HG03354 (cell line): Measurements from ENCODE around the gene ACVR2A.

Experiments used
- ATAC-seq: cut with Tn5 transposase; IDR thresholded peaks from one replicate; pipeline ENCODE4 v1.9.1; 2021; ENCODE audit warnings: mild to moderate bottlenecking; ENCODE audit not compliant: unreplicated experiment, poor library complexity, severe bottlenecking

The ACVR2A gene

GRCh38 chr2:147913701-147914480, 69.1 kb downstream of the ACVR2A start:
- no peak for ATAC-seq

GRCh38 chr2:147916067-147916466, 71.2 kb downstream of the ACVR2A start:
- ATAC-seq, result no peak

- no peak for ATAC-seq
These were observed 71.9 kb downstream of the ACVR2A start for GRCh38 chr2:147916723-147917122.

GRCh38 chr2:147917161-147917560, 72.3 kb downstream of the ACVR2A start:
- ATAC-seq, result no peak

- ATAC-seq, result no peak
These were observed 79.0 kb downstream of the ACVR2A start for GRCh38 chr2:147923846-147924245.

- no peak for ATAC-seq
These were observed 79.8 kb downstream of the ACVR2A start for GRCh38 chr2:147924647-147925046.

- no peak for ATAC-seq
These were observed 81.1 kb downstream of the ACVR2A start for GRCh38 chr2:147925886-147926285.

- ATAC-seq, result no peak
These were observed 82.3 kb downstream of the ACVR2A start for GRCh38 chr2:147927053-147927588.

GRCh38 chr2:147933931-147934330, 89.1 kb downstream of the ACVR2A start:
- no peak for ATAC-seq

- ATAC-seq, result no peak
These were observed 90.2 kb downstream of the ACVR2A start for GRCh38 chr2:147934881-147935620.

GRCh38 chr2:147937744-147938349, 93.0 kb downstream of the ACVR2A start:
- ATAC-seq, result peak; percentile 74

GRCh38 chr2:147939313-147939712, 94.5 kb downstream of the ACVR2A start:
- no peak for ATAC-seq

GRCh38 chr2:147945660-147946059, 100.8 kb downstream of the ACVR2A start:
- no peak for ATAC-seq

- no peak for ATAC-seq
These were observed 107.3 kb downstream of the ACVR2A start for GRCh38 chr2:147952118-147952517.

- no peak for ATAC-seq
These were observed 123.7 kb downstream of the ACVR2A start for GRCh38 chr2:147968571-147968970.

- ATAC-seq, result no peak
These were observed 131.3 kb downstream of the ACVR2A start for GRCh38 chr2:147976102-147976501.

- ATAC-seq, result no peak
These were observed 132.8 kb downstream of the ACVR2A start for GRCh38 chr2:147977679-147978078.
